ENCODE results near the gene ELOF1. TPM values are rescaled to one million over a fixed set of nuclear protein-coding genes. Genes with fewer than 3 reads are reported as not detected.
A peak's percentile ranks its signal among the peaks of the same experiment; 100 is the strongest.

Gene ELOF1
- total RNA-seq, 1 donor from 2014 or later = 28.9 TPM

- peak overlapping the region; percentile 84 to 94 for H3K4me3 ChIP-seq
- peaks cover 2 to 6% of the 10 kb centered on the region in 2 donors for H3K4me1 ChIP-seq
- H3K9me3 ChIP-seq = no peaks in the 10 kb centered on the region
- no peaks in the 10 kb centered on the region for H3K27me3 ChIP-seq
- intact Hi-C loops (cut with DNase I) = loop anchor here (5.0 kb wide), 1 partner anchor 124 kb away; the partner anchor contains the start of gene EPOR
- H3K36me3 ChIP-seq = peaks cover 0 to 2% of the 10 kb centered on the region in 2 donors
- DNase-seq (ENCODE audit: low spot score in 2 of 2) = no peak
- H3K27ac ChIP-seq = peak overlapping the region; percentile 95 to 97
- no peak for TF ChIP-seq CTCF (IDR thresholded peaks at IDR 0.05)
These were observed 52.9 kb downstream of the ELOF1 start for GRCh38 chr19:11506101-11506555.

- no peaks in the 10 kb centered on the region for H3K9me3 ChIP-seq
- no peaks in the 10 kb centered on the region for H3K36me3 ChIP-seq
- TF ChIP-seq CTCF (IDR thresholded peaks at IDR 0.05) = no peak
- H3K27ac ChIP-seq = peak within 1 kb of the TSS; percentile 95 to 97
- intact Hi-C loops (cut with DNase I) = loop anchor here (1.0 to 5.0 kb wide), 4 partner anchors 24 to 123 kb away; partner anchors contain the start of genes ECSIT, EPOR, ODAD3 and PRKCSH
- H3K4me3 ChIP-seq = peak within 1 kb of the TSS; percentile 84 to 94
- H3K27me3 ChIP-seq = no peaks in the 10 kb centered on the region
- peak; percentile 61 to 96 for DNase-seq (ENCODE audit: low spot score in 2 of 2)
- peaks cover 2 to 6% of the 10 kb centered on the region in 2 donors for H3K4me1 ChIP-seq
These were observed 53.4 kb downstream of the ELOF1 start, which contains the start of gene ZNF653 for GRCh38 chr19:11505504-11506100. TSS of gene ZNF653 (minus strand) at chr19:11505839. CDS start at chr19:11505786, 53 bp downstream.

- no peaks in the 10 kb centered on the region for H3K27me3 ChIP-seq
- H3K4me3 ChIP-seq = peak overlapping the region; percentile 84 to 94
- no peaks in the 10 kb centered on the region for H3K36me3 ChIP-seq
- TF ChIP-seq CTCF (IDR thresholded peaks at IDR 0.05) = no peak
- peak overlapping the region; percentile 95 to 97 for H3K27ac ChIP-seq
- H3K4me1 ChIP-seq = peaks cover 2 to 6% of the 10 kb centered on the region in 2 donors
- intact Hi-C loops (cut with DNase I) = loop anchor here (1.0 to 5.0 kb wide), 4 partner anchors 24 to 123 kb away; partner anchors contain the start of genes ECSIT, EPOR, ODAD3 and PRKCSH
- no peaks in the 10 kb centered on the region for H3K9me3 ChIP-seq
- DNase-seq (ENCODE audit: low spot score in 2 of 2) = peak; percentile 93 to 98
These were observed 54.0 kb downstream of the ELOF1 start for GRCh38 chr19:11505032-11505503.

- TF ChIP-seq CTCF (IDR thresholded peaks at IDR 0.05) = no peak
- H3K4me3 ChIP-seq = peak overlapping the region; percentile 84 to 94
- intact Hi-C loops (cut with DNase I) = loop anchor here (1.0 to 5.0 kb wide), 4 partner anchors 25 to 122 kb away; partner anchors contain the start of genes ECSIT, EPOR, ODAD3 and PRKCSH
- no peaks in the 10 kb centered on the region for H3K9me3 ChIP-seq
- H3K27ac ChIP-seq = peak overlapping the region; percentile 95 to 97
- H3K4me1 ChIP-seq = peaks cover 2 to 6% of the 10 kb centered on the region in 2 donors
- no peaks in the 10 kb centered on the region for H3K36me3 ChIP-seq
- no peaks in the 10 kb centered on the region for H3K27me3 ChIP-seq
- DNase-seq (ENCODE audit: low spot score in 2 of 2) = no peak
These were observed 54.5 kb downstream of the ELOF1 start for GRCh38 chr19:11504502-11505031.

Other genes with a start within 250 kb of the ELOF1 start
- gene RAB3D, start 219.6 kb downstream of the ELOF1 start, total RNA-seq = 33.6 TPM
- gene TMEM205, start 213.0 kb downstream of the ELOF1 start, total RNA-seq = 225 TPM
- gene CCDC159, start 212.7 kb downstream of the ELOF1 start, total RNA-seq = 79.0 TPM
- 61.4 TPM for gene PLPPR2, start 203.8 kb downstream of the ELOF1 start, total RNA-seq
- gene SWSAP1, start 184.6 kb downstream of the ELOF1 start, total RNA-seq = 4.5 TPM
- 0.21 TPM for gene EPOR, start 174.9 kb downstream of the ELOF1 start, total RNA-seq
- gene RGL3, start 139.9 kb downstream of the ELOF1 start, total RNA-seq = 63.2 TPM
- gene ODAD3, start 124.1 kb downstream of the ELOF1 start, total RNA-seq = not detected
- gene PRKCSH, start 123.6 kb downstream of the ELOF1 start, total RNA-seq = 208 TPM
- not detected for gene ELAVL3, start 78.2 kb downstream of the ELOF1 start, total RNA-seq
- 7.6 TPM for gene ZNF653, start 53.4 kb downstream of the ELOF1 start, total RNA-seq
- gene ECSIT, start 30.1 kb downstream of the ELOF1 start, total RNA-seq = 27.5 TPM
- gene CNN1, start 20.4 kb downstream of the ELOF1 start, total RNA-seq = 477 TPM
- not detected for gene ACP5, start 18.4 kb upstream of the ELOF1 start, total RNA-seq
- 7.6 TPM for gene ZNF627, start 38.3 kb upstream of the ELOF1 start, total RNA-seq
- 5.2 TPM for gene ZNF823, start 179.7 kb upstream of the ELOF1 start, total RNA-seq
- gene ZNF441, start 207.8 kb upstream of the ELOF1 start, total RNA-seq = 0.85 TPM
- gene ZNF491, start 239.3 kb upstream of the ELOF1 start, total RNA-seq = not detected

Measured in ascending aorta (tissue), 2 donors.